ENCODE results near the gene TAF11L12.

GRCh38 chr5:17614872-17615605 is 4.8 kb downstream of the TAF11L12 start:
- TF ChIP-seq, protein P1, sequence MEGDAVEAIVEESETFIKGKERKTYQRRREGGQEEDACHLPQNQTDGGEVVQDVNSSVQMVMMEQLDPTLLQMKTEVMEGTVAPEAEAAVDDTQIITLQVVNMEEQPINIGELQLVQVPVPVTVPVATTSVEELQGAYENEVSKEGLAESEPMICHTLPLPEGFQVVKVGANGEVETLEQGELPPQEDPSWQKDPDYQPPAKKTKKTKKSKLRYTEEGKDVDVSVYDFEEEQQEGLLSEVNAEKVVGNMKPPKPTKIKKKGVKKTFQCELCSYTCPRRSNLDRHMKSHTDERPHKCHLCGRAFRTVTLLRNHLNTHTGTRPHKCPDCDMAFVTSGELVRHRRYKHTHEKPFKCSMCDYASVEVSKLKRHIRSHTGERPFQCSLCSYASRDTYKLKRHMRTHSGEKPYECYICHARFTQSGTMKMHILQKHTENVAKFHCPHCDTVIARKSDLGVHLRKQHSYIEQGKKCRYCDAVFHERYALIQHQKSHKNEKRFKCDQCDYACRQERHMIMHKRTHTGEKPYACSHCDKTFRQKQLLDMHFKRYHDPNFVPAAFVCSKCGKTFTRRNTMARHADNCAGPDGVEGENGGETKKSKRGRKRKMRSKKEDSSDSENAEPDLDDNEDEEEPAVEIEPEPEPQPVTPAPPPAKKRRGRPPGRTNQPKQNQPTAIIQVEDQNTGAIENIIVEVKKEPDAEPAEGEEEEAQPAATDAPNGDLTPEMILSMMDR (IDR thresholded peaks at IDR 0.05; ENCODE audit: poor library complexity, severe bottlenecking): no peak
- TF ChIP-seq SMC3 (conservative IDR thresholded peaks at IDR 0.05; ENCODE audit: poor library complexity): no peak
- TF ChIP-seq EZH2 (IDR thresholded peaks at IDR 0.05; ENCODE audit: borderline replicate concordance, insufficient read depth, low read length, poor library complexity, severe bottlenecking): no peak
- no peak for TF ChIP-seq RAD21 (conservative IDR thresholded peaks at IDR 0.05)
- no peak for TF ChIP-seq MXI1 (conservative IDR thresholded peaks at IDR 0.05; ENCODE audit: poor library complexity, severe bottlenecking)
